ENCODE measurements around the gene ILK.

ILK gene

GRCh38 chr11:6625832-6626420 lies 22.4 kb downstream of the ILK start:
- CTCF ChIA-PET: interaction anchor here (1.6 to 2.1 kb wide), 2 partner anchors 8 to 14 kb away, joined by 9 to 10 read pairs; partner anchors contain the start of genes TAF10 and TPP1
- POLR2A ChIA-PET: no interaction called here
- no peak for TF ChIP-seq CTCF (IDR thresholded peaks at IDR 0.05; ENCODE audit: control extremely low read depth, extremely low read depth, low read depth, missing control alignments)
- no peak for DNase-seq (ENCODE audit: extremely low spot score)

GRCh38 chr11:6626971-6627761 lies 23.6 kb downstream of the ILK start:
- CTCF ChIA-PET: interaction anchor here (0.8 to 2.1 kb wide), 5 partner anchors 9 to 56 kb away, joined by 3 to 10 read pairs (median 7); partner anchors contain the start of genes MRPL17, TAF10 and TPP1
- DNase-seq (ENCODE audit: extremely low spot score): no peak
- TF ChIP-seq CTCF (IDR thresholded peaks at IDR 0.05; ENCODE audit: control extremely low read depth, extremely low read depth, low read depth, missing control alignments): no peak
- POLR2A ChIA-PET: no interaction called here

GRCh38 chr11:6627762-6628241 lies 24.2 kb downstream of the ILK start:
- CTCF ChIA-PET: interaction anchor here (0.8 to 2.1 kb wide), 5 partner anchors 9 to 55 kb away, joined by 3 to 10 read pairs (median 7); partner anchors contain the start of genes MRPL17, TAF10 and TPP1
- peak; percentile 72 for DNase-seq (ENCODE audit: extremely low spot score)
- POLR2A ChIA-PET: no interaction called here
- TF ChIP-seq CTCF (IDR thresholded peaks at IDR 0.05; ENCODE audit: control extremely low read depth, extremely low read depth, low read depth, missing control alignments): no peak

GRCh38 chr11:6628526-6628925 lies 25.0 kb downstream of the ILK start:
- ChIA-PET POLR2A (no interaction called here), CTCF (no interaction called here)
- no peak for TF ChIP-seq CTCF (IDR thresholded peaks at IDR 0.05; ENCODE audit: control extremely low read depth, extremely low read depth, low read depth, missing control alignments)
- no peak for DNase-seq (ENCODE audit: extremely low spot score)

- no peak for DNase-seq (ENCODE audit: extremely low spot score)
- TF ChIP-seq CTCF (IDR thresholded peaks at IDR 0.05; ENCODE audit: control extremely low read depth, extremely low read depth, low read depth, missing control alignments): no peak
- CTCF ChIA-PET: no interaction called here
- POLR2A ChIA-PET: no interaction called here
These were observed 26.0 kb downstream of the ILK start for GRCh38 chr11:6629573-6629891.

- no peak for DNase-seq (ENCODE audit: extremely low spot score)
- ChIA-PET CTCF (interaction anchor here (1.4 to 1.8 kb wide), 3 partner anchors 9 to 38 kb away, joined by 4 to 8 read pairs (median 5); no protein-coding TSS in a partner anchor), POLR2A (no interaction called here)
- TF ChIP-seq CTCF (IDR thresholded peaks at IDR 0.05; ENCODE audit: control extremely low read depth, extremely low read depth, low read depth, missing control alignments): no peak
These were observed 26.5 kb downstream of the ILK start for GRCh38 chr11:6629892-6630631.
